Sigmoid colon (tissue), 4 donors: ENCODE results near the gene GDF7.

Experiments used
- CTCF ChIP-seq, 4 experiments: fragments of 450-650 bp in 3 of 4; fragments of 200-600 bp in 1 of 4; IDR thresholded peaks; one replicate each; pipeline ENCODE4 v1.5.1; 2016 to 2019; ENCODE audit warnings: antibody characterized with exemption in 4 of 4, mild to moderate bottlenecking in 3 of 4, moderate library complexity in 2 of 4
- POLR2AphosphoS5 ChIP-seq, 4 donors: sonication (generic); formaldehyde crosslinking; IDR thresholded peaks; one replicate each; pipeline ENCODE4 v1.6.1; 2017; ENCODE audit warnings: antibody characterized with exemption in 4 of 4

- TF ChIP-seq CTCF (IDR thresholded peaks at IDR 0.05) (no peak), POLR2AphosphoS5 (IDR thresholded peaks at IDR 0.05) (no peak)
These were observed 36.0 kb upstream of the GDF7 start for GRCh38 chr2:20630967-20631366.
